DMS114 treated with DMSO at 0.1 percent for 48 hours (cell line): ENCODE results near the gene HOXA7.

ENCODE experiments used
- DNase-seq: peaks from one replicate; lab custom pipeline; 2025; ENCODE audit not compliant: unreplicated experiment; lab: John Stamatoyannopoulos, UW

HOXA7 gene

GRCh38 chr7:27122077-27122910 is 34.2 kb downstream of the HOXA7 start:
- DNase-seq = no peak

GRCh38 chr7:27121684-27122076 is 34.8 kb downstream of the HOXA7 start:
- DNase-seq = no peak

- no peak for DNase-seq
Observed at GRCh38 chr7:27119412-27119911, 37.0 kb downstream of the HOXA7 start.

- DNase-seq = no peak
Observed at GRCh38 chr7:27118580-27118979, 37.9 kb downstream of the HOXA7 start.

- DNase-seq = no peak
Observed at GRCh38 chr7:27117887-27118491, 38.5 kb downstream of the HOXA7 start.

GRCh38 chr7:27116962-27117886 is 39.3 kb downstream of the HOXA7 start:
- DNase-seq = no peak

GRCh38 chr7:27116031-27116961 is 40.2 kb downstream of the HOXA7 start:
- DNase-seq = no peak

GRCh38 chr7:27115221-27116026 is 41.1 kb downstream of the HOXA7 start:
- DNase-seq = no peak

GRCh38 chr7:27114881-27115220 is 41.6 kb downstream of the HOXA7 start:
- DNase-seq = no peak

GRCh38 chr7:27113991-27114769 is 42.3 kb downstream of the HOXA7 start:
- no peak for DNase-seq

GRCh38 chr7:27112955-27113949 is 43.2 kb downstream of the HOXA7 start:
- DNase-seq = no peak

GRCh38 chr7:27112361-27112760 is 44.1 kb downstream of the HOXA7 start:
- no peak for DNase-seq

GRCh38 chr7:27111751-27112277 is 44.7 kb downstream of the HOXA7 start:
- DNase-seq = no peak

GRCh38 chr7:27111042-27111750 is 45.3 kb downstream of the HOXA7 start:
- no peak for DNase-seq

- DNase-seq = no peak
Observed at GRCh38 chr7:27110186-27111031, 46.1 kb downstream of the HOXA7 start.
